BJ (cell line): ENCODE data around the gene NFKB2. TPM values are rescaled to one million over a fixed set of nuclear protein-coding genes. Genes with fewer than 3 reads are reported as not detected.
A peak's percentile ranks its signal among the peaks of the same experiment; 100 is the strongest.

Experiments used
- CTCF ChIA-PET: fragments of 350-600 bp; formaldehyde crosslinking; extraction: SDS; loops from one replicate; lab custom pipeline; 2021; ENCODE audit warnings: antibody characterized with exemption, inconsistent platforms; lab: Yijun Ruan, JAX
- POLR2A ChIA-PET: fragments of 300-600 bp; sonication (Branson Sonifier 250); formaldehyde crosslinking; extraction: SDS; loops from one replicate; lab custom pipeline; 2021; ENCODE audit warnings: antibody characterized with exemption; lab: Charles Lee
- DNase-seq: peaks from one replicate; pipeline ENCODE4 v3.0.0-alpha.2; 2011; ENCODE audit warnings: low read depth
- H3K27me3 ChIP-seq: 2 replicates; pipeline ENCODE4 v1.6.0; 2011; ENCODE audit warnings: low read length; ENCODE audit not compliant: control insufficient read depth, insufficient read depth
- H3K36me3 ChIP-seq: 2 replicates; pipeline ENCODE4 v1.5.1; 2011; ENCODE audit warnings: low read length; ENCODE audit not compliant: control insufficient read depth, insufficient read depth
- H3K4me3 ChIP-seq: 2 replicates; pipeline ENCODE4 v1.5.1; 2011; ENCODE audit warnings: low read depth, mild to moderate bottlenecking, control low read depth, low read length
- polyA plus RNA-seq: library from polyadenylated mRNA; depleted of rRNA; stranded (reverse); fragments of >200 nt; gene quantifications from 2 replicates; pipeline ENCODE4 v1.2.3, GENCODE V29; 2011; rRNA removed
- small RNA-seq: library from RNA; depleted of rRNA; stranded (forward); fragments of <200 nt; gene quantifications from one replicate; pipeline ENCODE3, GENCODE V24; 2012; ENCODE audit warnings: low replicate concordance, low read depth; ENCODE audit not compliant: insufficient read length
- TF ChIP-seq, protein P1 (sequence below): IDR thresholded peaks from 2 replicates; pipeline ENCODE4 v1.5.1; 2011; ENCODE audit warnings: low read depth, mild to moderate bottlenecking, control low read depth, inconsistent platforms, low read length, moderate library complexity; ENCODE audit not compliant: insufficient read depth

NFKB2 gene
- polyA plus RNA-seq, 1 experiment, result 31.3 TPM

DNA sequence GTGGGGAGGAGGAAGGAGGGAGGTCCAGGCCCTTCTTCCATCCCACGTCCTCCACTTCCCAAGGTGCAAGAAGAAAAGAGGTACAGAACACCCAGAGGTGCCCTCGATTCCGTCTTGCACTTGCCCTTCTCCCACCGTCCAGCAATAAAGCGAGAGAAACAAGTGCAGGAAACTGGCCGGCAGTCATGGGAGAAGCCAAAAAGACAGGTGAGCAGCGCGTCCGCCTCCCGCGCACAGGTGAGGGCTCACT lies 54.5 kb downstream of the NFKB2 start:
- CTCF ChIA-PET, result interaction anchor here (0.9 to 1.7 kb wide), 3 partner anchors 14 to 221 kb away, joined by 3 to 5 read pairs (median 3); no protein-coding TSS in a partner anchor
- Histone ChIP-seq H3K36me3 (no peaks in the 10 kb centered on the region), H3K27me3 (no peaks in the 10 kb centered on the region), H3K4me3 (peak overlapping the region; percentile 72)
- TF ChIP-seq, protein P1, sequence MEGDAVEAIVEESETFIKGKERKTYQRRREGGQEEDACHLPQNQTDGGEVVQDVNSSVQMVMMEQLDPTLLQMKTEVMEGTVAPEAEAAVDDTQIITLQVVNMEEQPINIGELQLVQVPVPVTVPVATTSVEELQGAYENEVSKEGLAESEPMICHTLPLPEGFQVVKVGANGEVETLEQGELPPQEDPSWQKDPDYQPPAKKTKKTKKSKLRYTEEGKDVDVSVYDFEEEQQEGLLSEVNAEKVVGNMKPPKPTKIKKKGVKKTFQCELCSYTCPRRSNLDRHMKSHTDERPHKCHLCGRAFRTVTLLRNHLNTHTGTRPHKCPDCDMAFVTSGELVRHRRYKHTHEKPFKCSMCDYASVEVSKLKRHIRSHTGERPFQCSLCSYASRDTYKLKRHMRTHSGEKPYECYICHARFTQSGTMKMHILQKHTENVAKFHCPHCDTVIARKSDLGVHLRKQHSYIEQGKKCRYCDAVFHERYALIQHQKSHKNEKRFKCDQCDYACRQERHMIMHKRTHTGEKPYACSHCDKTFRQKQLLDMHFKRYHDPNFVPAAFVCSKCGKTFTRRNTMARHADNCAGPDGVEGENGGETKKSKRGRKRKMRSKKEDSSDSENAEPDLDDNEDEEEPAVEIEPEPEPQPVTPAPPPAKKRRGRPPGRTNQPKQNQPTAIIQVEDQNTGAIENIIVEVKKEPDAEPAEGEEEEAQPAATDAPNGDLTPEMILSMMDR, result no peak
- POLR2A ChIA-PET, result no interaction called here
- DNase-seq, result no peak

- TF ChIP-seq, protein P1, result no peak
- ChIA-PET POLR2A (interaction anchor here (0.6 kb wide), 1 partner anchor 155 kb away, joined by 3 read pairs; no protein-coding TSS in a partner anchor), CTCF (interaction anchor here (0.9 to 1.7 kb wide), 6 partner anchors 10 to 221 kb away, joined by 3 to 5 read pairs (median 3); partner anchors contain the start of gene FBXL15)
- DNase-seq, result no peak
- Histone ChIP-seq H3K4me3 (peak overlapping the region; percentile 72), H3K36me3 (no peaks in the 10 kb centered on the region), H3K27me3 (no peaks in the 10 kb centered on the region)
Observed at GRCh38 chr10:102450374-102451104, 55.0 kb downstream of the NFKB2 start.

GRCh38 chr10:102451105-102451969 lies 55.8 kb downstream of the NFKB2 start, which contains the start of gene C10orf95:
C10orf95 (minus strand) TSS chr10:102451543; CDS start chr10:102451093, 450 bp downstream.
- CTCF ChIA-PET, result interaction anchor here (0.6 to 1.8 kb wide), 7 partner anchors 9 to 222 kb away, joined by 3 to 7 read pairs (median 3); partner anchors contain the start of gene FBXL15
- Histone ChIP-seq H3K4me3 (peak within 1 kb of the TSS; percentile 72), H3K27me3 (no peaks in the 10 kb centered on the region), H3K36me3 (no peaks in the 10 kb centered on the region)
- TF ChIP-seq, protein P1, result no peak
- POLR2A ChIA-PET, result interaction anchor here (0.6 kb wide), 1 partner anchor 155 kb away, joined by 3 read pairs; no protein-coding TSS in a partner anchor
- no peak for DNase-seq

Small RNA genes lying within 50 kb of the gene (small RNA-seq; reads per million reads assigned to genes)
- gene MIR146B, result 1,177 reads per million, percentile 97 among the genes with 10 or more reads in this experiment

Other genes starting within 250 kb of the NFKB2 start
- gene NOLC1, start 243.3 kb upstream of the NFKB2 start, polyA plus RNA-seq, result 47.5 and 49.2 TPM in 2 replicates
- gene ELOVL3, start 169.4 kb upstream of the NFKB2 start, polyA plus RNA-seq, result 0.34 and 0.43 TPM in 2 replicates
- not detected in 2 replicates for gene PITX3, start 154.2 kb upstream of the NFKB2 start, polyA plus RNA-seq
- gene GBF1, start 150.2 kb upstream of the NFKB2 start, polyA plus RNA-seq, result 19.0 and 28.4 TPM in 2 replicates
- 1.2 and 1.8 TPM in 2 replicates for gene PSD, start 23.1 kb downstream of the NFKB2 start, polyA plus RNA-seq
- gene FBXL15, start 25.1 kb downstream of the NFKB2 start, polyA plus RNA-seq, result 3.5 and 7.5 TPM in 2 replicates
- 51.2 and 74.4 TPM in 2 replicates for gene CUEDC2, start 36.9 kb downstream of the NFKB2 start, polyA plus RNA-seq
- gene C10orf95, start 55.8 kb downstream of the NFKB2 start, polyA plus RNA-seq, result not detected in 2 replicates
- gene ACTR1A, start 107.0 kb downstream of the NFKB2 start, polyA plus RNA-seq, result 178 and 216 TPM in 2 replicates
- 5.3 and 8.5 TPM in 2 replicates for gene SUFU, start 108.3 kb downstream of the NFKB2 start, polyA plus RNA-seq
- gene TRIM8, start 248.8 kb downstream of the NFKB2 start, polyA plus RNA-seq, result 60.4 and 105 TPM in 2 replicates